ENCODE data around the gene ZGLP1.

Gene ZGLP1

GRCh38 chr19:10256970-10257615 is 52.5 kb downstream of the ZGLP1 start:
- no peak for TF ChIP-seq CTCF (conservative IDR thresholded peaks at IDR 0.05)
- TF ChIP-seq ZFX (IDR thresholded peaks at IDR 0.05) = no peak
- H3K27ac ChIP-seq = no peak overlapping the region

- no peak overlapping the region for H3K27ac ChIP-seq
Observed at GRCh38 chr19:10256551-10256950, 53.1 kb downstream of the ZGLP1 start.

GRCh38 chr19:10255358-10255757 is 54.3 kb downstream of the ZGLP1 start:
- no peak overlapping the region for H3K27ac ChIP-seq
- TF ChIP-seq ZFX (IDR thresholded peaks at IDR 0.05) = no peak
- no peak for TF ChIP-seq CTCF (conservative IDR thresholded peaks at IDR 0.05)

More at GRCh38 chr19:10256551-10256950, 53.1 kb downstream of the ZGLP1 start:
- TF ChIP-seq CTCF (conservative IDR thresholded peaks at IDR 0.05) (no peak), ZFX (IDR thresholded peaks at IDR 0.05) (no peak)

Measured in C4-2B (cell line).